HEK293 (cell line): ENCODE data around the gene ZNF865.

ENCODE experiments used
- GLI4 ChIP-seq: fragments of 450-650 bp; formaldehyde crosslinking; IDR thresholded peaks from 2 replicates; pipeline ENCODE4 v1.5.1; 2016; ENCODE audit warnings: missing biosample characterization, missing genetic modification characterization
- KLF10 ChIP-seq: fragments of 450-650 bp; IDR thresholded peaks from 2 replicates; pipeline ENCODE4 v1.5.1; 2018; ENCODE audit warnings: missing biosample characterization, mild to moderate bottlenecking, missing genetic modification characterization
- MYNN ChIP-seq: fragments of 450-650 bp; formaldehyde crosslinking; IDR thresholded peaks from 2 replicates; pipeline ENCODE4 v1.5.1; 2016; ENCODE audit warnings: missing biosample characterization, missing genetic modification characterization, borderline replicate concordance
- PRDM4 ChIP-seq: fragments of 450-650 bp; formaldehyde crosslinking; IDR thresholded peaks from 2 replicates; pipeline ENCODE4 v1.5.1; 2017; ENCODE audit warnings: missing biosample characterization, missing genetic modification characterization
- SP2 ChIP-seq: fragments of 450-650 bp; formaldehyde crosslinking; IDR thresholded peaks from 2 replicates; pipeline ENCODE4 v1.5.1; 2016; ENCODE audit warnings: missing biosample characterization, missing genetic modification characterization
- ZBTB20 ChIP-seq: fragments of 450-650 bp; formaldehyde crosslinking; IDR thresholded peaks from 2 replicates; pipeline ENCODE4 v1.5.1; 2016; ENCODE audit warnings: missing biosample characterization, missing genetic modification characterization
- ZBTB26 ChIP-seq: fragments of 450-650 bp; formaldehyde crosslinking; optimal IDR thresholded peaks from 2 replicates; pipeline ENCODE3; 2016; ENCODE audit warnings: missing biosample characterization, mild to moderate bottlenecking, missing genetic modification characterization
- ZBTB44 ChIP-seq: fragments of 450-650 bp; IDR thresholded peaks from 2 replicates; pipeline ENCODE4 v1.5.1; 2018; ENCODE audit warnings: missing biosample characterization, mild to moderate bottlenecking, missing genetic modification characterization
- ZFHX2 ChIP-seq: fragments of 450-650 bp; formaldehyde crosslinking; conservative IDR thresholded peaks from 2 replicates; pipeline ENCODE4 v1.5.1; 2016; ENCODE audit warnings: missing biosample characterization, missing genetic modification characterization
- ZNF148 ChIP-seq: fragments of 450-650 bp; formaldehyde crosslinking; IDR thresholded peaks from 2 replicates; pipeline ENCODE4 v1.5.0; 2017; ENCODE audit warnings: missing biosample characterization, missing genetic modification characterization, borderline replicate concordance
- ZNF174 ChIP-seq: fragments of 450-650 bp; formaldehyde crosslinking; IDR thresholded peaks from 2 replicates; pipeline ENCODE4 v1.5.0; 2017; ENCODE audit warnings: missing biosample characterization, mild to moderate bottlenecking, missing genetic modification characterization
- ZNF18 ChIP-seq: fragments of 450-650 bp; formaldehyde crosslinking; IDR thresholded peaks from 2 replicates; pipeline ENCODE4 v1.5.1; 2016; ENCODE audit warnings: missing biosample characterization, missing genetic modification characterization
- ZNF202 ChIP-seq: fragments of 450-650 bp; formaldehyde crosslinking; IDR thresholded peaks from 2 replicates; pipeline ENCODE4 v1.5.1; 2016; ENCODE audit warnings: missing biosample characterization, missing genetic modification characterization, borderline replicate concordance
- ZNF211 ChIP-seq: fragments of 450-650 bp; formaldehyde crosslinking; IDR thresholded peaks from 2 replicates; pipeline ENCODE4 v1.5.1; 2016; ENCODE audit warnings: low read depth, missing biosample characterization, missing genetic modification characterization
- ZNF324 ChIP-seq: fragments of 450-650 bp; formaldehyde crosslinking; IDR thresholded peaks from 2 replicates; pipeline ENCODE4 v1.5.1; 2016; ENCODE audit warnings: missing biosample characterization, missing genetic modification characterization
- ZNF423 ChIP-seq: fragments of 450-650 bp; formaldehyde crosslinking; IDR thresholded peaks from 2 replicates; pipeline ENCODE4 v1.5.1; 2016; ENCODE audit warnings: missing biosample characterization, missing genetic modification characterization
- ZNF518A ChIP-seq: fragments of 450-650 bp; formaldehyde crosslinking; conservative IDR thresholded peaks from 2 replicates; pipeline ENCODE4 v1.5.1; 2016; ENCODE audit warnings: low read depth, missing biosample characterization, missing genetic modification characterization
- ZNF529 ChIP-seq: fragments of 450-650 bp; formaldehyde crosslinking; IDR thresholded peaks from 2 replicates; pipeline ENCODE4 v1.5.1; 2017; ENCODE audit warnings: missing genetic modification characterization, missing biosample characterization; ENCODE audit not compliant: insufficient replicate concordance
- ZNF548 ChIP-seq: fragments of 450-650 bp; formaldehyde crosslinking; IDR thresholded peaks from 2 replicates; pipeline ENCODE4 v1.5.1; 2016; ENCODE audit warnings: missing biosample characterization, missing genetic modification characterization
- ZNF549 ChIP-seq: fragments of 450-650 bp; IDR thresholded peaks from 2 replicates; pipeline ENCODE4 v1.5.1; 2018; ENCODE audit warnings: missing biosample characterization, missing genetic modification characterization, mild to moderate bottlenecking, inconsistent platforms, moderate library complexity
- ZNF76 ChIP-seq: fragments of 450-650 bp; formaldehyde crosslinking; IDR thresholded peaks from 2 replicates; pipeline ENCODE4; 2016; ENCODE audit warnings: low read depth, missing biosample characterization, missing genetic modification characterization, borderline replicate concordance
- ZNF777 ChIP-seq: fragments of 450-650 bp; formaldehyde crosslinking; IDR thresholded peaks from 2 replicates; pipeline ENCODE4 v1.5.1; 2017; ENCODE audit warnings: missing biosample characterization, missing genetic modification characterization, borderline replicate concordance
- ZSCAN5A ChIP-seq: fragments of 450-650 bp; formaldehyde crosslinking; IDR thresholded peaks from 2 replicates; pipeline ENCODE4 v1.5.1; 2016; ENCODE audit warnings: missing biosample characterization, missing genetic modification characterization

The ZNF865 gene

GRCh38 chr19:55653651-55654322 lies 48.3 kb downstream of the ZNF865 start (continued):
- TF ChIP-seq ZNF549 (tag by site-specific recombination) (no peak), ZNF423 (tag by site-specific recombination) (no peak), ZNF548 (tag by site-specific recombination) (no peak), ZNF324 (peak; percentile 82), ZNF174 (no peak), ZBTB44 (tag by site-specific recombination) (0 out of 2 replicates have a peak, but pooled peaks have one; percentile 23), MYNN (tag by site-specific recombination) (no peak), PRDM4 (tag by site-specific recombination) (peak; percentile 27), ZFHX2 (tag by site-specific recombination) (no peak), ZBTB26 (tag by site-specific recombination) (peak; percentile 85), ZNF76 (tag by site-specific recombination) (peak; percentile 31; the same call in 1 of the 2 replicates), SP2 (tag by site-specific recombination) (peak; percentile 59), ZNF148 (tag by site-specific recombination) (no peak), ZSCAN5A (tag by site-specific recombination) (no peak), ZNF777 (tag by site-specific recombination) (no peak), ZNF518A (tag by site-specific recombination) (peak; percentile 56), ZNF202 (tag by site-specific recombination) (no peak), ZBTB20 (no peak; the same call in 1 of the 2 replicates), KLF10 (no peak), GLI4 (tag by site-specific recombination) (no peak), ZNF529 (tag by site-specific recombination) (no peak), ZNF211 (tag by site-specific recombination) (no peak), ZNF18 (no peak)
